Spleen (tissue), 11 donors: ENCODE data around the gene FBLN7. TPM values are rescaled to one million over a fixed set of nuclear protein-coding genes. Genes with fewer than 3 reads are reported as not detected.

Experiments
- DNase-seq: peaks from one replicate; pipeline ENCODE4 v3.0.0-alpha.2; 2020
- H3K27ac ChIP-seq, 8 donors: fragments of 200-600 bp; sonication (generic) in 7 of 8; 1 replicate in 4 of 8; 2 replicates in 4 of 8; pipeline versions ENCODE4 v1.5.0 to v1.8.0; 2016 to 2021; ENCODE audit warnings: inconsistent platforms in 4 of 8, mild to moderate bottlenecking in 4 of 8, moderate library complexity in 1 of 8
- H3K27me3 ChIP-seq, 7 donors: fragments of 200-600 bp; sonication (generic) in 6 of 7; replicated peaks in 1 of 7; 1 replicate in 4 of 7; 2 replicates in 3 of 7; pipeline versions ENCODE4 v1.5.0 to v1.8.0; 2016 to 2021; ENCODE audit warnings: inconsistent platforms in 3 of 7, mild to moderate bottlenecking in 1 of 7
- H3K36me3 ChIP-seq, 6 donors: fragments of 200-600 bp; sonication (generic) in 5 of 6; 1 replicate in 4 of 6; 2 replicates in 2 of 6; pipeline versions ENCODE4 v1.5.0 to v1.8.0; 2016 to 2021; ENCODE audit warnings: inconsistent platforms in 2 of 6
- H3K4me1 ChIP-seq, 6 donors: fragments of 200-600 bp; sonication (generic) in 5 of 6; 1 replicate in 3 of 6; 2 replicates in 3 of 6; pipeline versions ENCODE4 v1.5.0 to v1.8.0; 2016 to 2021; ENCODE audit warnings: inconsistent platforms in 3 of 6
- H3K4me3 ChIP-seq, 8 donors: fragments of 200-600 bp; sonication (generic) in 7 of 8; 1 replicate in 4 of 8; 2 replicates in 4 of 8; pipeline versions ENCODE4 v1.5.0 to v1.8.0; 2016 to 2021; ENCODE audit warnings: inconsistent platforms in 4 of 8, mild to moderate bottlenecking in 4 of 8, moderate library complexity in 2 of 8
- H3K9me3 ChIP-seq, 8 donors: fragments of 200-600 bp; sonication (generic) in 7 of 8; 1 replicate in 4 of 8; 2 replicates in 4 of 8; pipeline versions ENCODE4 v1.5.0 to v1.8.0; 2016 to 2021; ENCODE audit warnings: inconsistent platforms in 4 of 8
- CTCF ChIP-seq, 11 experiments: fragments of 200-600 bp in 7 of 11; fragments of 450-650 bp in 4 of 11; sonication (generic) in 4 of 11; IDR thresholded peaks in 8 of 11; conservative IDR thresholded peaks in 3 of 11; 1 replicate in 7 of 11; 2 replicates in 4 of 11; pipeline versions ENCODE4 v1.4.0 to v1.8.0; 2016 to 2021; ENCODE audit warnings: antibody characterized with exemption in 11 of 11, inconsistent platforms in 4 of 11, mild to moderate bottlenecking in 1 of 11
- POLR2A ChIP-seq, 3 donors: fragments of 450-650 bp; IDR thresholded peaks; one replicate each; pipeline ENCODE4 v1.5.1; 2017; ENCODE audit warnings: antibody characterized with exemption in 3 of 3, mild to moderate bottlenecking in 1 of 3
- POLR2AphosphoS5 ChIP-seq, 3 donors: sonication (generic); formaldehyde crosslinking; IDR thresholded peaks; one replicate each; pipeline ENCODE4 v1.5.1; 2017; ENCODE audit warnings: antibody characterized with exemption in 3 of 3
- WGBS, 5 donors: extraction: QIAGEN DNeasy Blood & Tissue Kit in 3 of 5; methylation state at CpG; one replicate each; pipeline versions ENCODE4 v1.1.5 to v1.1.7; 2013 to 2018; 5-methylcytosine and 5-hydroxymethylcytosine counted together
- intact Hi-C: fragments of 100-400 bp; cut with DNase I; formaldehyde crosslinking; loops from one replicate; pipeline ENCODE4 v1.15.0; 2023; ENCODE audit warnings: low total_unique reads
- polyA plus RNA-seq, 3 donors: library from polyadenylated mRNA; stranded (reverse); fragments of 200-250 nt; gene quantifications; one replicate each; pipeline ENCODE4 v1.2.1, GENCODE V29; 2013
- total RNA-seq, 7 donors: library from RNA; depleted of rRNA in 3 of 7; stranded (reverse); fragments of >200 nt in 3 of 7; fragmentation: NEBNext Ultra II Directional in 4 of 7; extraction: Animal tissue kit (Norgen Biotek cat#: 25700) in 4 of 7; gene quantifications; one replicate each; pipeline versions ENCODE4 v1.1.0 to v1.2.1, GENCODE V29; 2016 to 2021
- donor health status: healthy with polysubstance abuse.
- donor health status: DM: no; HTN: no; CAD: no; lungs with moderate emphysema.
- donor health status: DM: no; HTN: no; CAD: no.
- donor health status: Bipolar disorder and iron deficiency.
- donor health status: healthy.
- donor health status: DM: no; HTN: no; CAD: no.
- donor health status: DM: yes; HTN: yes; CAD: no.

FBLN7 gene
- total and polyA plus RNA-seq, 10 donors: 1.5 to 14.5 (median 7.8) TPM

- Histone ChIP-seq H3K36me3 (peaks cover 0 to 56% (median 28%) of the 10 kb centered on the region in 6 donors), H3K4me1 (no peaks in the 10 kb centered on the region), H3K9me3 (no peaks in the 10 kb centered on the region), H3K4me3 (no peak overlapping the region), H3K27ac (no peak overlapping the region), H3K27me3 (no peaks in the 10 kb centered on the region)
- intact Hi-C loops: no loop called here
- TF ChIP-seq CTCF (IDR thresholded peaks at IDR 0.05 in 8 of 11, conservative IDR thresholded peaks at IDR 0.05 in 3 of 11) (no peak), POLR2AphosphoS5 (IDR thresholded peaks at IDR 0.05) (no peak), POLR2A (IDR thresholded peaks at IDR 0.05) (no peak)
- WGBS, 5 donors: 88 to 94% (median 94%) methylated on average over 4 of the region's 4 CpGs
- no peak for DNase-seq
Measured at GRCh38 chr2:112118148-112118547, 20.0 kb upstream of the FBLN7 start.

- no peak overlapping the region for H3K27ac ChIP-seq
- intact Hi-C loops: loop anchor here (10.0 kb wide), 1 partner anchor 313 kb away; the partner anchor contains the start of gene RGPD8
- no peaks in the 10 kb centered on the region for H3K27me3 ChIP-seq
- peaks cover 0 to 43% (median 14%) of the 10 kb centered on the region in 6 donors for H3K36me3 ChIP-seq
- H3K9me3 ChIP-seq: peaks cover 0 to 9% (median 1%) of the 10 kb centered on the region in 8 donors
- no peak overlapping the region for H3K4me3 ChIP-seq
- DNase-seq: no peak
- H3K4me1 ChIP-seq: no peaks in the 10 kb centered on the region
- no peak for TF ChIP-seq POLR2A (IDR thresholded peaks at IDR 0.05)
- TF ChIP-seq POLR2AphosphoS5 (IDR thresholded peaks at IDR 0.05): no peak
- peak; percentile 44 to 71 (median 60) for TF ChIP-seq CTCF (IDR thresholded peaks at IDR 0.05 in 8 of 11, conservative IDR thresholded peaks at IDR 0.05 in 3 of 11)
Measured at GRCh38 chr2:112121682-112122254, 16.4 kb upstream of the FBLN7 start.

DNA sequence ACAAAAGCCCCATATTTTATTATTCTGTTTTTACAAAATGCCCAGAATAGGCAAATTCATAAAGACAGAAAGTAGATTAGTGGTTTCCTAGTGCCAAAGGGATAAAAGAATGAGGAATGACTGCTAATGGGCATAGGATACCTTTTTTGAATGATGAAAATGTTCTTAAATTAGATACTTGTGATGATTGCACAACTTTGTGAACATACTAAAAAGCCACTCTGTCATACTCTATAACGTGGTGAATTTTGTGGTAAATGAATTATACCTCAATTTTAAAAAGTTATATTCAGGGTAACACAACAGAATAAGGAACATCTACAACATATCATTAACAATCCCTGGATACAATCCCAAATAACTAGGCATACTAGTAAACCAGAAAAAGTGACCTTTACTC, 9.1 kb upstream of the FBLN7 start:
- Histone ChIP-seq H3K4me1 (no peaks in the 10 kb centered on the region), H3K27ac (no peak overlapping the region), H3K36me3 (no peaks in the 10 kb centered on the region), H3K9me3 (peaks cover 0 to 35% (median 31%) of the 10 kb centered on the region in 8 donors), H3K27me3 (no peaks in the 10 kb centered on the region), H3K4me3 (no peak overlapping the region)
- no peak for DNase-seq
- intact Hi-C loops: loop anchor here (10.0 kb wide), 1 partner anchor 306 kb away; the partner anchor contains the start of gene RGPD8
- TF ChIP-seq CTCF (IDR thresholded peaks at IDR 0.05 in 8 of 11, conservative IDR thresholded peaks at IDR 0.05 in 3 of 11): no peak
- WGBS, 5 donors: 71 to 83% (median 78%) methylated on average over 1 of the region's 1 CpG

- Histone ChIP-seq H3K4me3 (no peak overlapping the region), H3K27me3 (peaks cover 0 to 20% (median 5%) of the 10 kb centered on the region in 7 donors), H3K9me3 (peaks cover 0 to 21% (median 15%) of the 10 kb centered on the region in 8 donors), H3K27ac (no peak overlapping the region), H3K36me3 (no peaks in the 10 kb centered on the region), H3K4me1 (peaks cover 0 to 14% (median 9%) of the 10 kb centered on the region in 6 donors)
- TF ChIP-seq POLR2A (IDR thresholded peaks at IDR 0.05) (no peak), CTCF (IDR thresholded peaks at IDR 0.05 in 8 of 11, conservative IDR thresholded peaks at IDR 0.05 in 3 of 11) (no peak)
- no peak for DNase-seq
- intact Hi-C loops: no loop called here
Measured at GRCh38 chr2:112133344-112133743, 4.8 kb upstream of the FBLN7 start.
